ENCODE data around the gene NOS3. TPM values are rescaled to one million over a fixed set of nuclear protein-coding genes. Genes with fewer than 3 reads are reported as not detected.

Gene NOS3
- total and polyA plus RNA-seq, 2 of the 13 experiments (the other 11 are each of a cell fraction or from before 2014, with no cell fraction given), result 3.7 to 7.5 TPM

DNA sequence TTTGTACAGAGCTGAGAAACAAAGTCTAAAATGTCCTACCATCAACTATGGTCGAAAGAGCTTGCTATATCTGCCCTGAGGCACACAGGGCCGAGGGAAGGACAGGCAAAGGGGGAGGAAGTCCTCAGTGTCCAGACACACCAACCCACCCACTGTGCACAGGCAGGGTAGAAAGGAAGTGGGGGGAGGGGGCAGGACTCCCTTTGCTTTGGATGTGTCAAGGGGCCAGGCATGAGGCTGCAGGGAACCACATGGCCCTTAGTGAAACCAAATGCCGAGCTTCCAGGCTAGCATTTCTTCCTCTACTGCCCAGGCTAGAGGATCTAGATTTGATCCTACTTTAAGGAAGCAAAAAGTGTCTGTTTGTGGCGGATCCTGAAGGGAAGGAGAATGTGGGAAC is 41.3 kb upstream of the NOS3 start:
- Histone ChIP-seq H3K4me3 (replicated peaks in 1 of 3; ENCODE audit: insufficient read depth in 1 of 3, low read depth in 2 of 3, low read length in 3 of 3) (no peak overlapping the region), H3K9ac (ENCODE audit: insufficient read depth, low read depth, low read length) (no peak overlapping the region), H3K79me2 (ENCODE audit: insufficient read depth, low read length) (no peaks in the 10 kb centered on the region), H3K27ac (ENCODE audit: extremely low read length, insufficient read depth, low read length) (no peak overlapping the region), H3K36me3 (replicated peaks in 1 of 2; ENCODE audit: control insufficient read depth in 1 of 2, insufficient read depth in 2 of 2, low read length in 2 of 2) (no peaks in the 10 kb centered on the region), H3K27me3 (ENCODE audit: control insufficient read depth in 1 of 2, insufficient read depth in 2 of 2, low read length in 2 of 2) (peaks cover 12 to 50% of the 10 kb centered on the region in 2 experiments), H3K9me3 (ENCODE audit: low read length) (no peaks in the 10 kb centered on the region), H3K4me1 (ENCODE audit: insufficient read depth, low read length) (no peaks in the 10 kb centered on the region), H2AFZ (ENCODE audit: low read length) (no peak overlapping the region), H4K20me1 (ENCODE audit: insufficient read depth, low read length) (no peaks in the 10 kb centered on the region), H3K4me2 (ENCODE audit: low read depth, low read length) (no peak overlapping the region)
- WGBS (ENCODE audit: low lambda C conversion rate), result 0% methylated on average over 4 of the region's 4 CpGs
- DNase-seq (ENCODE audit: low spot score) (no peak), ATAC-seq (no peak), FAIRE-seq (no peak)
- BruUV-seq (replicated peaks), result no TSS peak
- in situ Hi-C loops (cut with HindIII; ENCODE audit: extremely low pct_ligation_motif_present, low pct_unique_long_range_greater_than_20kb), result no loop called here
- intact Hi-C loops (cut with micrococcal nuclease; ENCODE audit: unreplicated experiment), result no loop called here
- POLR2A ChIA-PET, result no interaction called here
- CTCF ChIA-PET (ENCODE audit: low intra/inter-chr PET ratio, low total read pairs), result no interaction called here
- no peak for TF ChIP-seq ZNF224 (CRISPR knock-in tag; IDR thresholded peaks at IDR 0.05)
- TF ChIP-seq ARHGAP35 (CRISPR knock-in tag; IDR thresholded peaks at IDR 0.05; ENCODE audit: borderline replicate concordance), result no peak
- TF ChIP-seq NFE2L2 (IDR thresholded peaks at IDR 0.05; ENCODE audit: low read length), result no peak
- no peak for TF ChIP-seq FUBP1 (CRISPR knock-in tag; IDR thresholded peaks at IDR 0.05; ENCODE audit: borderline replicate concordance)
- no peak for TF ChIP-seq ZNF776 (CRISPR knock-in tag; IDR thresholded peaks at IDR 0.05)
- TF ChIP-seq TRIM24 (CRISPR knock-in tag; IDR thresholded peaks at IDR 0.05), result no peak
- TF ChIP-seq, protein P1, sequence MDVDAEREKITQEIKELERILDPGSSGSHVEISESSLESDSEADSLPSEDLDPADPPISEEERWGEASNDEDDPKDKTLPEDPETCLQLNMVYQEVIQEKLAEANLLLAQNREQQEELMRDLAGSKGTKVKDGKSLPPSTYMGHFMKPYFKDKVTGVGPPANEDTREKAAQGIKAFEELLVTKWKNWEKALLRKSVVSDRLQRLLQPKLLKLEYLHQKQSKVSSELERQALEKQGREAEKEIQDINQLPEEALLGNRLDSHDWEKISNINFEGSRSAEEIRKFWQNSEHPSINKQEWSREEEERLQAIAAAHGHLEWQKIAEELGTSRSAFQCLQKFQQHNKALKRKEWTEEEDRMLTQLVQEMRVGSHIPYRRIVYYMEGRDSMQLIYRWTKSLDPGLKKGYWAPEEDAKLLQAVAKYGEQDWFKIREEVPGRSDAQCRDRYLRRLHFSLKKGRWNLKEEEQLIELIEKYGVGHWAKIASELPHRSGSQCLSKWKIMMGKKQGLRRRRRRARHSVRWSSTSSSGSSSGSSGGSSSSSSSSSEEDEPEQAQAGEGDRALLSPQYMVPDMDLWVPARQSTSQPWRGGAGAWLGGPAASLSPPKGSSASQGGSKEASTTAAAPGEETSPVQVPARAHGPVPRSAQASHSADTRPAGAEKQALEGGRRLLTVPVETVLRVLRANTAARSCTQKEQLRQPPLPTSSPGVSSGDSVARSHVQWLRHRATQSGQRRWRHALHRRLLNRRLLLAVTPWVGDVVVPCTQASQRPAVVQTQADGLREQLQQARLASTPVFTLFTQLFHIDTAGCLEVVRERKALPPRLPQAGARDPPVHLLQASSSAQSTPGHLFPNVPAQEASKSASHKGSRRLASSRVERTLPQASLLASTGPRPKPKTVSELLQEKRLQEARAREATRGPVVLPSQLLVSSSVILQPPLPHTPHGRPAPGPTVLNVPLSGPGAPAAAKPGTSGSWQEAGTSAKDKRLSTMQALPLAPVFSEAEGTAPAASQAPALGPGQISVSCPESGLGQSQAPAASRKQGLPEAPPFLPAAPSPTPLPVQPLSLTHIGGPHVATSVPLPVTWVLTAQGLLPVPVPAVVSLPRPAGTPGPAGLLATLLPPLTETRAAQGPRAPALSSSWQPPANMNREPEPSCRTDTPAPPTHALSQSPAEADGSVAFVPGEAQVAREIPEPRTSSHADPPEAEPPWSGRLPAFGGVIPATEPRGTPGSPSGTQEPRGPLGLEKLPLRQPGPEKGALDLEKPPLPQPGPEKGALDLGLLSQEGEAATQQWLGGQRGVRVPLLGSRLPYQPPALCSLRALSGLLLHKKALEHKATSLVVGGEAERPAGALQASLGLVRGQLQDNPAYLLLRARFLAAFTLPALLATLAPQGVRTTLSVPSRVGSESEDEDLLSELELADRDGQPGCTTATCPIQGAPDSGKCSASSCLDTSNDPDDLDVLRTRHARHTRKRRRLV (CRISPR knock-in tag; IDR thresholded peaks at IDR 0.05), result no peak
- TF ChIP-seq LRRFIP1 (CRISPR knock-in tag; conservative IDR thresholded peaks at IDR 0.05), result no peak
- TF ChIP-seq, protein P2, sequence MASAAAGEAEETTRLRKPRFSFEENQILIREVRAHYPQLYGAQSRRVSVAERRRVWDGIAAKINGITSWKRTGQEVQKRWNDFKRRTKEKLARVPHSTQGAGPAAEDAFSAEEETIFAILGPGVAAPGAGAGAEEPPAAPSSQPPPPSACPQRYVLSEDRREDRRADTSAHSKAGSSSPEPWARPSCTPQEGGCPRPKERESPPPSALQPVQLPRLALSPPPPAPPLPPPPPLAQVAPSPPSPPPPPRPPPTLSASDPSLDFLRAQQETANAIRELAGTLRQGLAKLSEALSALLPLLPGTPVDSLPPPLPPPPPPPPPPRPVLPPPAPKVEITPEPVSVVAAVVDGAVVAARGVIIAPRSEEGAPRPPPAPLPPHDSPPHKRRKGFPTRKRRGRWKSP (CRISPR knock-in tag; IDR thresholded peaks at IDR 0.05), result no peak
- TF ChIP-seq, protein P3, sequence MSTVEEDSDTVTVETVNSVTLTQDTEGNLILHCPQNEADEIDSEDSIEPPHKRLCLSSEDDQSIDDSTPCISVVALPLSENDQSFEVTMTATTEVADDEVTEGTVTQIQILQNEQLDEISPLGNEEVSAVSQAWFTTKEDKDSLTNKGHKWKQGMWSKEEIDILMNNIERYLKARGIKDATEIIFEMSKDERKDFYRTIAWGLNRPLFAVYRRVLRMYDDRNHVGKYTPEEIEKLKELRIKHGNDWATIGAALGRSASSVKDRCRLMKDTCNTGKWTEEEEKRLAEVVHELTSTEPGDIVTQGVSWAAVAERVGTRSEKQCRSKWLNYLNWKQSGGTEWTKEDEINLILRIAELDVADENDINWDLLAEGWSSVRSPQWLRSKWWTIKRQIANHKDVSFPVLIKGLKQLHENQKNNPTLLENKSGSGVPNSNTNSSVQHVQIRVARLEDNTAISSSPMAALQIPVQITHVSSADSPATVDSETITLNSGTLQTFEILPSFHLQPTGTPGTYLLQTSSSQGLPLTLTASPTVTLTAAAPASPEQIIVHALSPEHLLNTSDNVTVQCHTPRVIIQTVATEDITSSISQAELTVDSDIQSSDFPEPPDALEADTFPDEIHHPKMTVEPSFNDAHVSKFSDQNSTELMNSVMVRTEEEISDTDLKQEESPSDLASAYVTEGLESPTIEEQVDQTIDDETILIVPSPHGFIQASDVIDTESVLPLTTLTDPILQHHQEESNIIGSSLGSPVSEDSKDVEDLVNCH (CRISPR knock-in tag; IDR thresholded peaks at IDR 0.05), result no peak
- no peak for TF ChIP-seq NR2F1 (CRISPR knock-in tag; IDR thresholded peaks at IDR 0.05)
